Measurements from ENCODE around the gene RIOK3. TPM values are rescaled to one million over a fixed set of nuclear protein-coding genes. Genes with fewer than 3 reads are reported as not detected.
A peak's percentile ranks its signal among the peaks of the same experiment; 100 is the strongest.

RIOK3 gene
- total RNA-seq, 2 experiments from 2014 or later: 68.3 to 74.8 TPM

GRCh38 chr18:23433360-23433759 is 19.7 kb upstream of the RIOK3 start:
- Mint-ChIP-seq H3K9me3 (no peaks in the 10 kb centered on the region), H3K36me3 (ENCODE audit: low read depth) (peaks cover 13% of the 10 kb centered on the region), H3K4me3 (no peak overlapping the region), H3K27me3 (no peaks in the 10 kb centered on the region), H3K27ac (no peak overlapping the region), H3K4me1 (peaks cover 19% of the 10 kb centered on the region)
- ChIA-PET CTCF (no interaction called here), POLR2A (no interaction called here)
- no peak for DNase-seq

GRCh38 chr18:23437357-23438045 is 15.6 kb upstream of the RIOK3 start:
- DNase-seq: peak; percentile 82
- Mint-ChIP-seq H3K4me3 (peak overlapping the region; percentile 77), H3K27me3 (peaks cover 2% of the 10 kb centered on the region), H3K27ac (no peak overlapping the region), H3K36me3 (ENCODE audit: low read depth) (no peaks in the 10 kb centered on the region), H3K4me1 (peaks cover 27% of the 10 kb centered on the region), H3K9me3 (peaks cover 3% of the 10 kb centered on the region)
- ChIA-PET CTCF (interaction anchor here (0.9 kb wide), 1 partner anchor 67 kb away, joined by 3 read pairs; no protein-coding TSS in a partner anchor), POLR2A (interaction anchor here (1.6 kb wide), 1 partner anchor 16 kb away, joined by 9 read pairs; the partner anchor contains the start of gene RIOK3)

DNA sequence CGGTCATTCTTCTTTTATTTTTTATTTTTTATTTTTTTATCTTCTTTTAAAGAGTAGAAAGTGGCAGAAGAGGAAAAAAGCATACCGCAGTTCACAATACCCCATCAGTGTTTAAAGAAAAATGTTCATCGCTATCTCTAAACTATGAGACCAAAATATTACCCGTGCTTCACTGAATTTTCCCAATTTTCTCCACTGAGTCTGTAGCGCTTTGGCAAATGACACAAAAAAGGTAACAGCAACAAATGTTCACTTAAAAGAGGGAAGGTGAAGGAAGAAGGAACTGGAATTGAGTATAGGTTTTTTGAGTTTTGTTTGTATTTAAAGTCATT is 15.1 kb upstream of the RIOK3 start:
- POLR2A ChIA-PET: interaction anchor here (1.6 kb wide), 1 partner anchor 16 kb away, joined by 9 read pairs; the partner anchor contains the start of gene RIOK3
- CTCF ChIA-PET: no interaction called here
- no peak for DNase-seq
- Mint-ChIP-seq H3K27me3 (peaks cover 4% of the 10 kb centered on the region), H3K36me3 (ENCODE audit: low read depth) (no peaks in the 10 kb centered on the region), H3K27ac (no peak overlapping the region), H3K4me3 (peak overlapping the region; percentile 77), H3K4me1 (peaks cover 27% of the 10 kb centered on the region), H3K9me3 (peaks cover 3% of the 10 kb centered on the region)

DNA sequence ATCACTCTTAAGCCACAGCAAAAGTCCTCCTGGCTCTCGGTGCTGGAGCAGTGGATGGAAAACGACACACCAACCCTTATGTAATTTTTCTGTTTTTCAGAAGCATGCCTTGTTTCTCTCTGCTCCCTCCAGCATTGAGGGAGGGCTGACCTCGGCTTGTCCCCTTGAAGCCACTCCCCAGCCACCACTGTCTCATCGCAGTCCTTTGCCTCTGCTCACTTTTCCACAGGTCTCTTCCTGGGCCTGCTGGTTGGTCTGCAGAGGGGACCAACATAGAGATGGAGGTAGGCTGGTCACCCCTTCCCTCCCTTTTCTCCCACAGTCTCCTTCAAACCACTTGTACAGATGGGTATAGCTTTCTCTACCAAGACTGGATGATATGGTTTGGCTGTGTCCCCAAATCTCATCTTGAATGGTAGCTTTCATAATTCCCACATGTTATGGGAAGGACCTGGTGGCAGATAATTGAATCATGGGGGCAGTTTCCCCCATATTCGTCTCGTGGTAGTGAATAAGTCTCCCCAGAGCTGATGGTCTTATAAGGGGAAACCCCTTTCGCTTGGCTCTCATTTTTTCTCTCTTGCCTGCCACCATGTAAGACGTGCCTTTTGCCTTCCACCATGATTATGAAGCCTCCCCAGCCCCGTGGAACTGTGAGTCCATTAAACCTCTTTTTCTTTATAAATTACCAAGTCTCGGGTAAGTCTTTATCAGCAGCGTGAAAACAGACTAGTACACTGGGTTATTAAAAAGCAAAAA is 14.3 kb upstream of the RIOK3 start:
- DNase-seq: no peak
- H3K4me1 Mint-ChIP-seq: peaks cover 24% of the 10 kb centered on the region
- peaks cover 3% of the 10 kb centered on the region for H3K9me3 Mint-ChIP-seq
- no peaks in the 10 kb centered on the region for H3K36me3 Mint-ChIP-seq (ENCODE audit: low read depth)
- H3K4me3 Mint-ChIP-seq: peak overlapping the region; percentile 30
- CTCF ChIA-PET: no interaction called here
- peaks cover 6% of the 10 kb centered on the region for H3K27me3 Mint-ChIP-seq
- POLR2A ChIA-PET: interaction anchor here (1.0 kb wide), 1 partner anchor 14 kb away, joined by 6 read pairs; the partner anchor contains the start of gene RIOK3
- no peak overlapping the region for H3K27ac Mint-ChIP-seq

DNA sequence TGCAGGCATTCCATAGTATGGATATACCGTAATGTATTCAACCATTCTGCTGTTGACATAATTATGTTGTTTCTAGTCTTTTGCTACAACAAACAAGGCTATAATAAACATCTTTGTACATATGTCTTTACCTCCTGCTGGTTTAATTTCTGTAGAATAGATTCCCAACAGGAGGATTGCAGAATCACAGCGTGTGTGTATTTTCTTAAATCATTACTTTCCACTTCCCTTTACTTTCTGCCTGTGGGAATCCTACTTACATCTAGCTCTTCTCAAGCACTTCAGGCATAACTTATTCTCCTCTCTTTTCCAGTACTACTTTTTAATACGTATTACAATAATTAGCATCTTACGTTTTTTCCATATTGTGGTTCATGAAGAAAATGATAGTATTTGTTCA is 13.0 kb upstream of the RIOK3 start:
- H3K4me3 Mint-ChIP-seq: no peak overlapping the region
- peaks cover 23% of the 10 kb centered on the region for H3K4me1 Mint-ChIP-seq
- peaks cover 6% of the 10 kb centered on the region for H3K27me3 Mint-ChIP-seq
- H3K9me3 Mint-ChIP-seq: peaks cover 3% of the 10 kb centered on the region
- ChIA-PET CTCF (interaction anchor here (0.8 kb wide), 1 partner anchor 59 kb away, joined by 3 read pairs; no protein-coding TSS in a partner anchor), POLR2A (interaction anchor here (1.8 kb wide), 1 partner anchor 13 kb away, joined by 12 read pairs; the partner anchor contains the start of gene RIOK3)
- H3K36me3 Mint-ChIP-seq (ENCODE audit: low read depth): no peaks in the 10 kb centered on the region
- H3K27ac Mint-ChIP-seq: no peak overlapping the region
- DNase-seq: no peak

DNA sequence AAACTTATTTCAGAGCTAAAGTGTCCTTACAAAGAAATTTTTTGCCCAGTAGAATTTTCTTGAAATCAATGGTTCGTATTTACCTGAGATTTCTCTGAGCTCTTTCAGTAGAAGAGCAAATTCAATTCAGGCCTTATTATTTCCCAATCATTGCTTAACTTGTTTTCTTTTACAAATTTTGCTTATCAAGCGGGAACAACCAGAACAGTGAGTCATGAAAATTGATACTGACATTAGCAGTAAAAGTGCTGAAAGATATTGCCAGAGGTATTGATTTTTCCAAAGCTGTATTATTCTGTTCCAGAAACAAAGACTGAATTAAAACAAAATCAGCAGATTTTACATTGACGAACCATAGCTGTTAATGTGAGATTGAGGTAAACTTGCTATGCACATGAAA is 10.1 kb upstream of the RIOK3 start:
- ChIA-PET CTCF (interaction anchor here (1.2 to 1.3 kb wide), 2 partner anchors 10 to 55 kb away, joined by 3 to 4 read pairs; partner anchors contain the start of gene RIOK3), POLR2A (interaction anchor here (1.5 kb wide), 1 partner anchor 10 kb away, joined by 3 read pairs; the partner anchor contains the start of gene RIOK3)
- Mint-ChIP-seq H3K36me3 (ENCODE audit: low read depth) (no peaks in the 10 kb centered on the region), H3K9me3 (peaks cover 3% of the 10 kb centered on the region), H3K27ac (no peak overlapping the region), H3K27me3 (peaks cover 19% of the 10 kb centered on the region), H3K4me3 (no peak overlapping the region), H3K4me1 (peaks cover 13% of the 10 kb centered on the region)
- no peak for DNase-seq

GRCh38 chr18:23448291-23448690 is 4.8 kb upstream of the RIOK3 start:
- Mint-ChIP-seq H3K27ac (no peak overlapping the region), H3K9me3 (no peaks in the 10 kb centered on the region), H3K4me3 (no peak overlapping the region), H3K4me1 (peaks cover 23% of the 10 kb centered on the region), H3K27me3 (peaks cover 13% of the 10 kb centered on the region), H3K36me3 (ENCODE audit: low read depth) (peaks cover 2% of the 10 kb centered on the region)
- DNase-seq: no peak
- ChIA-PET POLR2A (no interaction called here), CTCF (no interaction called here)

GRCh38 chr18:23450022-23450421 is 3.1 kb upstream of the RIOK3 start:
- Mint-ChIP-seq H3K4me3 (no peak overlapping the region), H3K9me3 (no peaks in the 10 kb centered on the region), H3K36me3 (ENCODE audit: low read depth) (peaks cover 12% of the 10 kb centered on the region), H3K27me3 (peaks cover 13% of the 10 kb centered on the region), H3K27ac (no peak overlapping the region), H3K4me1 (peaks cover 36% of the 10 kb centered on the region)
- no peak for DNase-seq
- ChIA-PET CTCF (no interaction called here), POLR2A (no interaction called here)

DNA sequence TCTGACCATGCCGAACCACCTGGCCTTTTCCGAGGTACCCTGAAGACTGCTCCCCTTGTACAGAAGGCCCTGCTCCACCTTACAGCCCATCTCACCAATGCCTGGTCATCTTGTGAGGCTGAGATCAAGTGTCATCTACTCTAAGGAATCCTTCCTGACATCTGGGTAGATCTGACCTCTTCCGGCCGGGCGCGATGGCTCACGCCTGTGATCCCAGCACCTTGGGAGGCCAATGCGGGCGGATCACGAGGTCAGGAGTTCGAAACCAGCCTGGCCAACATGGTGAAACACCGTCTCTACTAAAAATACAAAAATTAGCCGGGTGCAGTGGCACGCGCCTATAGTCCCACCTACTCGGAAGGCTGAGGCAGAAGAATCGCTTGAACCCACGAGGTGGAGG is 2.1 kb upstream of the RIOK3 start:
- CTCF ChIA-PET: no interaction called here
- Mint-ChIP-seq H3K27me3 (peaks cover 11% of the 10 kb centered on the region), H3K4me3 (no peak overlapping the region), H3K36me3 (ENCODE audit: low read depth) (peaks cover 12% of the 10 kb centered on the region), H3K27ac (no peak overlapping the region), H3K4me1 (peaks cover 41% of the 10 kb centered on the region), H3K9me3 (no peaks in the 10 kb centered on the region)
- POLR2A ChIA-PET: no interaction called here
- no peak for DNase-seq

- Mint-ChIP-seq H3K27me3 (peaks cover 7% of the 10 kb centered on the region), H3K4me1 (peaks cover 42% of the 10 kb centered on the region), H3K4me3 (no peak overlapping the region), H3K27ac (peak overlapping the region; percentile 84), H3K36me3 (ENCODE audit: low read depth) (peaks cover 12% of the 10 kb centered on the region), H3K9me3 (no peaks in the 10 kb centered on the region)
- ChIA-PET CTCF (no interaction called here), POLR2A (no interaction called here)
- DNase-seq: no peak
Observed at GRCh38 chr18:23451491-23451890, 1.6 kb upstream of the RIOK3 start.

DNA sequence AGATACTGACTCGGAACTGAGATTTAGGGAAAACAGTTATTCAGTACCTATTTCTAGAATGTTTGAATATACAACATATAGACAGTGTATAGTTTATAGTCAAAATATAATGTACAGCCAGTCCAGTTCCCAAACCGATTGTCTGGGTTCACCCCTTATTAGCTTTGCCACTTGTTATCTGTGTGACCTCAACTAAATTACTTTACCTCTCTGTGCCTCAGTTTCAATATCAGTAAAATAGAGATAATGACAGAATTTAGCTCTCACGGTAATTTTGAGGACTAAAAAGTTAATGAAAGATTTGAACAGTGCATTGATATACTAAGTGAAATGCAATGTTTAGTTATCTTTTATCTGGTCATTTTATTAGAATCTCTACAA is 750 bp upstream of the RIOK3 start:
- Mint-ChIP-seq H3K4me1 (peaks cover 49% of the 10 kb centered on the region), H3K9me3 (no peaks in the 10 kb centered on the region), H3K36me3 (ENCODE audit: low read depth) (peaks cover 17% of the 10 kb centered on the region), H3K27me3 (peaks cover 4% of the 10 kb centered on the region), H3K27ac (peak overlapping the region; percentile 84), H3K4me3 (peak overlapping the region; percentile 100)
- CTCF ChIA-PET: interaction anchor here (1.0 to 1.6 kb wide), 2 partner anchors 29 to 46 kb away, joined by 3 to 6 read pairs; no protein-coding TSS in a partner anchor
- POLR2A ChIA-PET: interaction anchor here (0.6 to 3.1 kb wide), 11 partner anchors 10 to 676 kb away, joined by 3 to 24 read pairs (median 6); partner anchors contain the start of genes NPC1, RBBP8 and RMC1
- DNase-seq: no peak

- Mint-ChIP-seq H3K27me3 (no peaks in the 10 kb centered on the region), H3K9me3 (no peaks in the 10 kb centered on the region), H3K36me3 (ENCODE audit: low read depth) (peaks cover 26% of the 10 kb centered on the region), H3K27ac (peak overlapping the region; percentile 84), H3K4me1 (peaks cover 60% of the 10 kb centered on the region), H3K4me3 (peak overlapping the region; percentile 100)
- DNase-seq: no peak
- ChIA-PET POLR2A (interaction anchor here (0.6 to 3.1 kb wide), 21 partner anchors 9 to 546 kb away, joined by 3 to 24 read pairs (median 3); partner anchors contain the start of genes NPC1, RBBP8 and RMC1), CTCF (interaction anchor here (0.9 to 1.6 kb wide), 5 partner anchors 11 to 524 kb away, joined by 3 to 6 read pairs (median 4); no protein-coding TSS in a partner anchor)
Observed at GRCh38 chr18:23453680-23454058, 582 bp downstream of the RIOK3 start.

DNA sequence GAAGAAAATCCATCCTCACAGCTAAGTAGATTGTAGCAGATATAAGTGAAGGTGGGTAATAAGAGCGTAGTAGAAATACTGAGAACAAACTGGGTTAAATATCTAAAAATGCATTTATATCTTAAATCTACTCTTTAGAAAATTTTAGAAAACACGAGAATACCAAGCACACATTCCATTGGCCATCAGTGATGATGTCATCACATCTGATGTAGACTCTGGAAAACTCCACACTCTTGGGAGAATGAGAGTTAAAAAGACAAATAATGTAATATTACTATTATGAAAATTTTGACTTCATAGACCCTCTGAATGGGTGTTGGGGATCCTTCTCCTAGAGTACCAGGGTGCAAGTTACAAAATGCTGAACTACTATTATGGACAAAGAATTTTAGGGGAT is 3.7 kb downstream of the RIOK3 start:
- CTCF ChIA-PET: no interaction called here
- Mint-ChIP-seq H3K4me1 (peaks cover 69% of the 10 kb centered on the region), H3K27ac (no peak overlapping the region), H3K36me3 (ENCODE audit: low read depth) (peaks cover 39% of the 10 kb centered on the region), H3K9me3 (no peaks in the 10 kb centered on the region), H3K4me3 (no peak overlapping the region), H3K27me3 (no peaks in the 10 kb centered on the region)
- DNase-seq: no peak
- POLR2A ChIA-PET: interaction anchor here (1.2 kb wide), 1 partner anchor 37 kb away, joined by 3 read pairs; no protein-coding TSS in a partner anchor

Measured in activated CD4-positive, alpha-beta memory T cell treated with anti-CD3 and anti-CD28 coated beads, Interleukin-2, amount 10 ng/mL, durations not matched to agents 7 days and 5 days (primary cell).